NCI-H1092 treated with DMSO at 0.1 percent for 48 hours (cell line): ENCODE measurements around the gene FLG2.
"Not testable (repeated sequence)": the region's sequence is repeated elsewhere in the genome, so short reads cannot be mapped to it uniquely, and the experiment has no call there.

ENCODE experiments used
- DNase-seq: peaks from one replicate; lab custom pipeline; 2025; lab: John Stamatoyannopoulos, UW

FLG2 gene

GRCh38 chr1:152312169-152312568 lies 47.6 kb downstream of the FLG2 start:
- DNase-seq, result not testable (repeated sequence)

DNA sequence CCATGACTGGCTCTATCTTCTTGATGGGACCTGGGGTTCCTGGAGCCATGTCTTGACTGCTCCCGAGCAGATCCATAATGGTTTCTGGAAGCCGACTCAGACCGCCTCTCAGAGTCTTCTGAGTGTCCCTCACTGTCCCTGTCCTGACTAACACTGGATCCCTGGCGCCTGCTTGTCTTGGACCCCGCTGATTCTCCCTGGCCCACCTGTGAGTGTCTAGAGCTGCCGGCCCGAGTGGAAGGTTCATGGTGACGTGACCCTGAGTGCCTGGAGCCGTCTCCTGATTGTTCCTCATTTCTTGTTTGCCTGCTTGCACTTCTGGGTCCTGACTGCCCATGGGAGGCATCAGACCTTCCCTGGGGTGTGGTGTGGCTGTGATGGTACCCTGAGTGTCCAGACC lies 49.9 kb downstream of the FLG2 start:
- no peak for DNase-seq

DNA sequence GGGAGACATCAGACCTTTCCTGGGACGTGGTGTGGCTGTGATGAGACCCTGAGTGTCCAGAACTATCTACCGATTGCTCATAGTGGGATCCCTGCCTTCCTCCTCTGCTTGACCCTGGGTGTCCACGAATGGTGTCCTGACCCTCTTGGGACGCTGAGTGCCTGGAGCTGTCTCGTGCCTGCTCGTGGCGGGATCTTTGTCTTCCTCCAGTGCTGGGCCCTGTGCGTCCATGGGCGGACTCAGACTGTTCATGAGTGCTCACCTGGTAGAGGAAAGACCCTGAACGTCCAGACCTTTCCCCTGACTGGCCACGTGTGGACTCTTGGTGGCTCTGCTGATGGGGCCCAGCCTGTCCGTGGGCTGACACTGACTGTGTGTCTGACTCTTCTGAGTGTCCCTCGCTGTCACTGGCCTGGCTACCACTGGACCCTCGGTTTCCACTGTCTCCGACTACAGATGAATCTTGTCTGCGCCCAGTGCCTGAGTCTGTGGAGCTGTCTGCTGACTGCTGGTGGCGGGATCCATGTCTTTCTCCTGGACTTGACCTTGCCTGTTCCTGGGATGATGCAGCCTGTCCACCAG lies 50.4 kb downstream of the FLG2 start:
- not testable (repeated sequence) for DNase-seq

- not testable (repeated sequence) for DNase-seq
Observed at GRCh38 chr1:152308758-152309157, 51.0 kb downstream of the FLG2 start.

- DNase-seq, result not testable (repeated sequence)
Observed at GRCh38 chr1:152307970-152308369, 51.8 kb downstream of the FLG2 start.

DNA sequence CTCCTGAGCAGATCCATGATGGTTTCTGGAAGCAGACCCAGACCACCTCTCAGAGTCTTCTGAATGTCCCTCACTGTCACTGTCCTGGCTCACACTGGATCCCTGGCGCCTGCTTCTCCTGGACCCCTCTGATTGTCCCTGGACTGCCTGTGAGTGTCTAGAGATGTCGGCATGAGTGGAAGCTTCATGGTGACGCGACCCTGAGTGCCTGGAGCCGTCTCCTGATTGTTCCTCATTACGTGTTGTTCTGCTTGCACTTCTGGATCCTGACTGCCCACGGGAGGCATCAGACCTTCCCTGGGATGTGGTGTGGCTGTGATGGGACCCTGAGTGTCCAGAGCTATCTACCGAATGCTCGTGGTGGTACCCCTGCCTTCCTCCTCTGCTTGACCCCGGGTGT lies 53.7 kb downstream of the FLG2 start:
- not testable (repeated sequence) for DNase-seq

DNA sequence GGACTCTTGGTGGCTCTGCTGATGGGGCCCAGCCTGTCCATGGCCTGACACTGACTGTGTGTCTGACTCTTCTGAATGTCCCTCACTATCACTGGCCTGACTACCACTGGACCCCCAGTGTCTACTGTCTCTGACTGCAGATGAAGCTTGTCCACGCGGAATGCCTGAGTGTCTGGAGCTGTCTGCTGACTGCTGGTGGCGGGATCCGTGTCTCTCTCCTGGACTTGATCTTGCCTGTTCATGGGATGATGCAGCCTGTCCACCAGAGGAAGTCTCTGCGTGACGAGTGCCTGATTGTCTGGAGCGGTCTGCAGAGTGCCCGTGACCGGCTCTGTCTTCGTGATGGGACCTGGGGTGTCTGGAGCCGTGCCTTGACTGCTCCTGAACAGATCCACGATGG lies 55.0 kb downstream of the FLG2 start:
- not testable (repeated sequence) for DNase-seq

DNA sequence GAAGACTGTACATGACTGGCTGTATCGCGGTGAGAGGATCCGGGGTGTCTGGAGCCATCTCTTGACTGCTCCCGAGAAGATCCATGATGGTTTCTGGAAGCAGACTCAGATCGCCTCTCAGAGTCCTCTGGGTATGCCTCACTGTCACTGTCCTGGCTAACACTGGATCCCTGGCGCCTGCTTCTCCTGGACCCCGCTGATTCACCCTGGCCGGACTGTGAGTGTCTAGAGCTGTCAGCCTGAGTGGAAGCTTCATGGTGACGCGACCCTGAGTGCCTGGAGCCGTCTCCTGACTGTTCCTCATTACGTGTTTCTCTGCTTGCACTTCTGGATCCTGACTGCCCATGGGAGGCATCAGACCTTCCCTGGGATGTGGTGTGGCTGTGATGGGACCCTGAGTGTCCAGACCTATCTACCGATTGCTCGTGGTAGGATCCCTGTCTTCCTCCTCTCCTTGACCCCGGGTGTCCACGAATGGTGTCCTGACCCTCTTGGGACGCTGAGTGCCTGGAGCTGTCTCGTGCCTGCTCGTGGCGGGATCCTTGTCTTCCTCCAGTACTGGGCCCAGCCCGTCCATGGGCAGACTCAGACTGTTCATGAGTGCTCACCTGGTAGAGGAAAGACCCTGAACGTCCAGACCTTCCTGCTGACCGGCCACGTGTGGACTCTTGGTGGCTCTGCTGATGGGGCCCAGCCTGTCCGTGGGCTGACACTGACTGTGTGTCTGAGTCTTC lies 56.5 kb downstream of the FLG2 start:
- not testable (repeated sequence) for DNase-seq
